ENCODE data around the gene MEIS2. TPM values are rescaled to one million over a fixed set of nuclear protein-coding genes. Genes with fewer than 3 reads are reported as not detected.

MEIS2 gene
- total and polyA plus RNA-seq, 2 of the 13 experiments (the other 11 are each of a cell fraction or from before 2014, with no cell fraction given): 10.7 to 12.4 TPM

GRCh38 chr15:36858423-36858822, 241.9 kb downstream of the MEIS2 start:
- intact Hi-C loops (cut with micrococcal nuclease; ENCODE audit: unreplicated experiment) (no loop called here), in situ Hi-C loops (cut with HindIII; ENCODE audit: extremely low pct_ligation_motif_present, low pct_unique_long_range_greater_than_20kb) (no loop called here)
- CTCF ChIA-PET (ENCODE audit: low intra/inter-chr PET ratio, low total read pairs): no interaction called here
- Histone ChIP-seq H3K4me3 (replicated peaks in 1 of 3; ENCODE audit: insufficient read depth in 1 of 3, low read depth in 2 of 3, low read length in 3 of 3) (no peak overlapping the region), H3K9me3 (ENCODE audit: low read length) (no peaks in the 10 kb centered on the region), H4K20me1 (ENCODE audit: insufficient read depth, low read length) (no peaks in the 10 kb centered on the region), H3K36me3 (replicated peaks in 1 of 2; ENCODE audit: control insufficient read depth in 1 of 2, insufficient read depth in 2 of 2, low read length in 2 of 2) (no peaks in the 10 kb centered on the region), H3K9ac (ENCODE audit: insufficient read depth, low read depth, low read length) (no peak overlapping the region), H3K4me1 (ENCODE audit: insufficient read depth, low read length) (no peaks in the 10 kb centered on the region), H3K4me2 (ENCODE audit: low read depth, low read length) (no peak overlapping the region), H3K27me3 (ENCODE audit: control insufficient read depth in 1 of 2, insufficient read depth in 2 of 2, low read length in 2 of 2) (no peaks in the 10 kb centered on the region; a peak in 1 of 5 replicates), H3K27ac (ENCODE audit: extremely low read length, insufficient read depth, low read length) (no peak overlapping the region), H2AFZ (ENCODE audit: low read length) (no peak overlapping the region), H3K79me2 (ENCODE audit: insufficient read depth, low read length) (no peaks in the 10 kb centered on the region)
- ATAC-seq: no peak
- no TSS peak for BruUV-seq (replicated peaks)
- POLR2A ChIA-PET: no interaction called here
- no peak for DNase-seq (ENCODE audit: low spot score)
- TF ChIP-seq NCOA1 (CRISPR knock-in tag; IDR thresholded peaks at IDR 0.05): no peak
- 0 out of 2 replicates have a peak, but pooled peaks have one; percentile 48 for TF ChIP-seq ATF7 (IDR thresholded peaks at IDR 0.05)
- TF ChIP-seq ATF7 (CRISPR knock-in tag; IDR thresholded peaks at IDR 0.05): no peak
- FAIRE-seq: no peak

GRCh38 chr15:36856339-36856973, 243.9 kb downstream of the MEIS2 start:
- no peak overlapping the region for H3K27ac ChIP-seq (ENCODE audit: extremely low read length, insufficient read depth, low read length)
- WGBS (ENCODE audit: low lambda C conversion rate): 27% methylated on average over 6 of the region's 6 CpGs
- BruUV-seq (replicated peaks): no TSS peak
- no peaks in the 10 kb centered on the region for H3K36me3 ChIP-seq (replicated peaks in 1 of 2; ENCODE audit: control insufficient read depth in 1 of 2, insufficient read depth in 2 of 2, low read length in 2 of 2)
- no peaks in the 10 kb centered on the region for H4K20me1 ChIP-seq (ENCODE audit: insufficient read depth, low read length)
- no peak overlapping the region for H2AFZ ChIP-seq (ENCODE audit: low read length)
- intact Hi-C loops (cut with micrococcal nuclease; ENCODE audit: unreplicated experiment) (no loop called here), in situ Hi-C loops (cut with HindIII; ENCODE audit: extremely low pct_ligation_motif_present, low pct_unique_long_range_greater_than_20kb) (no loop called here)
- no peaks in the 10 kb centered on the region for H3K4me1 ChIP-seq (ENCODE audit: insufficient read depth, low read length)
- no peak overlapping the region for H3K4me3 ChIP-seq (replicated peaks in 1 of 3; ENCODE audit: insufficient read depth in 1 of 3, low read depth in 2 of 3, low read length in 3 of 3)
- ChIA-PET CTCF (ENCODE audit: low intra/inter-chr PET ratio, low total read pairs) (no interaction called here), POLR2A (no interaction called here)
- H3K9me3 ChIP-seq (ENCODE audit: low read length): no peaks in the 10 kb centered on the region
- TF ChIP-seq HNF1A (IDR thresholded peaks at IDR 0.05; ENCODE audit: low read depth) (no peak), HNF1A (CRISPR knock-in tag; IDR thresholded peaks at IDR 0.05; ENCODE audit: borderline replicate concordance) (no peak), SRSF9 (IDR thresholded peaks at IDR 0.05; ENCODE audit: borderline replicate concordance, insufficient read depth, low read depth, low read length, poor library complexity, severe bottlenecking) (peak; percentile 56), HNRNPK (IDR thresholded peaks at IDR 0.05; ENCODE audit: low read depth, low read length, poor library complexity, severe bottlenecking) (peak; percentile 98), PCBP1 (IDR thresholded peaks at IDR 0.05; ENCODE audit: borderline replicate concordance, low read depth, low read length) (0 out of 2 replicates have a peak, but pooled peaks have one; percentile 56), MBD4 (IDR thresholded peaks at IDR 0.05; ENCODE audit: borderline replicate concordance, low read length) (no peak)
- FAIRE-seq: no peak
- H3K4me2 ChIP-seq (ENCODE audit: low read depth, low read length): no peak overlapping the region
- no peaks in the 10 kb centered on the region for H3K27me3 ChIP-seq (ENCODE audit: control insufficient read depth in 1 of 2, insufficient read depth in 2 of 2, low read length in 2 of 2)
- no peaks in the 10 kb centered on the region for H3K79me2 ChIP-seq (ENCODE audit: insufficient read depth, low read length)
- DNase-seq (ENCODE audit: low spot score): no peak
- no peak for ATAC-seq
- H3K9ac ChIP-seq (ENCODE audit: insufficient read depth, low read depth, low read length): no peak overlapping the region

Measured in HepG2 (cell line).